HG02943 (cell line): ENCODE measurements around the gene SPAG8.
A peak's percentile ranks its signal among the peaks of the same experiment; 100 is the strongest.

ENCODE experiments used
- ATAC-seq: cut with Tn5 transposase; IDR thresholded peaks from one replicate; pipeline ENCODE4 v1.9.1; 2021; ENCODE audit warnings: mild to moderate bottlenecking, low read depth, moderate library complexity; ENCODE audit not compliant: unreplicated experiment

SPAG8 gene

DNA sequence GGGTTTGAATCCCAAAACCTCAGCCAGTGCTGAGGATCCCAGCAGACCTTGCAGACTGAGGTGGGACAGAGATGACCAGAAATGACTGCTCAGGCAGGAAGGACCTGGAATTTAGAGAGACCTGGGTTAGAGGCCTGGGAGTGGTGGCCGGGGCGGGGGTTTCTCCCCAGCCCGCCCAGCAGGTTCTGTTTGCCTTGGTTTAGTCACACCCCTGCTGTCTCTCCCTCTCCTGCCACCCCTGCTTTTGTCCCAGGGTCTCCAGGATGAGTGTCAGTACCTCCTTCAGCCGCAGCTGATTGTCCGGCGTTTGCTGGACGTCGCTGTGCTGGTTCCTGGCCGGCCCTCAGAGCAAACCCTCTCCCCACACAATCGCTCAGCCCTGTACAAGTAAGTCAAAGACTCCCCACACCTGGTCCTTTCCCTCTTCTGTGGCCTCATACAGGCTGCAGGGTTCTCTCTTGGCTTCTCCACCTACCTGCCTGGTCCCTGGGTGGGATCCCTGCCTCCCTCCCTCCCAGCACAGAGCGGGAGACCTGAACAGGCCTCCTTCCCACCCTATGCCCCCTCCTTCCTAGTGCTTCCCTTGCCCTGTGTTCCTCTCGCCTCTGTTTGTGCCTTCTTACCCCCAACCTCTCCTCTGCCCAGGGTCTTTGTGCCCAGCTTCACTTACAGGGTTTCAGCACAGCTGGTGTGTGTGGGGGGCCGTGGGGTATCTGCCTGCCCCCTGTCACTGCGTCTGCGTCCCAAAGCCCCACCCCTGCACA, 29.0 kb upstream of the SPAG8 start:
- no peak for ATAC-seq

DNA sequence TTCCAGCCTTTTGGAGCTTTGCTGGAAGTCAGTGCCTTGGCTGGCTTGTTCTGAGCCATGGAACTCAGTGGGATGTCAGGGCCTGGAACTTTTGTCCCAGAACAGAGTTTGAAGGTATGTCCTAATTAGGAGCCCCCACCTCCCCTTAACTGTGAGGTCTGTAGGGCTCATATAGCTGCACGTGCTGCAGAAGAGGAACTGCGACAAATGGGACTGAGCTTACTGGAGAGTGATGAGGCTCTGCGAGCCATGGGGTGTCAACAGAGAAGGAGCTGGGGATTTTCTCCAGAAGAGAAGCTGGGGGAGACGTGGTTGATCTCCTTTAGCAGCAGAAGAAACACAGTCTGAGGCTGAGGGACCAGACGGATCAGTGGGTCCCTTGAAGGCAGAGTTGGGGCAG, 27.9 kb upstream of the SPAG8 start:
- ATAC-seq, result no peak

- no peak for ATAC-seq
Observed at GRCh38 chr9:35836595-35836994, 24.5 kb upstream of the SPAG8 start.

GRCh38 chr9:35835766-35836165, 23.7 kb upstream of the SPAG8 start:
- no peak for ATAC-seq

DNA sequence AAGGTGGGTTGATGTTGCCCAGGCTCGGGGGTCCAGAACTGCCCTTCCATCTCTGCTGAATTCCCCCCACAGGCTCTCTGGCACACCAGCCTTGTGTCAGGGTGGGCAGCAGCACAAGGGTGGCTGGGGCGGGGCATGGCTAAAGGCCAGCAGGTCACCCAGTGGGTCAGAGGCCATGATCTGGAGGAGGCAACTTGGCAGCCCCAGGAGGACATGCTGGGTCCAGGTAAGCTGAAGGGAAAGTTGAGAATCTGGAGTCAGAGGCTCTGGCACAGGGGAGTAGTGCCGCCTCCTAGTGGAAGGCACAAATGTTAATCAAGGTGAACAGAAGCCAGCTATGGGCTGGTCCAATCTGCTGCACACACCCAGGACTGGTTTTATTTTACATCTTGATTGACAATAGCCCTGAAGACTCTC, 23.2 kb upstream of the SPAG8 start:
- no peak for ATAC-seq

DNA sequence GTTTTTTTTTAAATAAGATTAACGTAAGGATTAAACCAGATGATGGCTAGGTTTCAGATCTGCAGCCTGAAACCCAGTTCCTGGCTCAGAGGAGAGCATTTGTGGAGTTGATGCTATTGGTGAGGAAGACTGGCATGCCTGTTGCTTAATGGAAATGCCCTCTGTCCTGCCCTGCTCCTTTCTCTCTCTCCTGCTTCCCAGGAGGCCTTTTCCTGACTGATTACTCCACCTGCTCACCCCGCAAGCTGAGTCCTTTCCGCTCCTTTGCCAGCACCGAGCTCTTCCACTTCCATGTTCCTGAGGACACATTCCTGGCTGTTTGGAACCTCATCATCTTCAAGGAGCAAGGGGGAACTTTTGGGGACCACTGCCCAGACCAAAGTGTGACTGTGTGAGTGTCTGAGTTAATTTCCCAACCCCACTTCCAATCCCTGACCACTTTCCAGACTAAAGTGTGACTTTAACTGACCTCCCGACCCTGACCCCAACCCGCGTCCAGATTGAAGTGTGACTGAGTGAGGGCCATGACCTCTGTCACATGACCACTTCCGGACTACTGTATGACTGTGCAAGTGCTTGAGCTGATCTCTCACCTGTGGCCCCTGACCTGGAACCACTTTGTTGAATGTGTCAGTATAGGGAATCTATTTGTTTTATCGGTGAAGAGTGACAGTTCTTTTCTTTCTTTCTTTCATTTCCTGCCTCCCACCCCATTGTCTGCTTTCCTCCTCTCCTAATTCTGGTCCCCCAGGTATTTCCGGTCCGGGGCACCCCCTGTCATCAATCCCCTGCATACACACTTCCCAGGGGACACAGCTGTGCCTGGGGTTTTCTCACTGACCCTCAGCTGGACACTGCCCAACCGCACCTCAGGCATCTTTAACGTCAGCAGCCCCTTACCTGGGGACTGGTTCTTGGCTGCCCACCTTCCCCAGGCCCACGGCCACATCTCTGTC, 22.5 kb upstream of the SPAG8 start:
- no peak for ATAC-seq

DNA sequence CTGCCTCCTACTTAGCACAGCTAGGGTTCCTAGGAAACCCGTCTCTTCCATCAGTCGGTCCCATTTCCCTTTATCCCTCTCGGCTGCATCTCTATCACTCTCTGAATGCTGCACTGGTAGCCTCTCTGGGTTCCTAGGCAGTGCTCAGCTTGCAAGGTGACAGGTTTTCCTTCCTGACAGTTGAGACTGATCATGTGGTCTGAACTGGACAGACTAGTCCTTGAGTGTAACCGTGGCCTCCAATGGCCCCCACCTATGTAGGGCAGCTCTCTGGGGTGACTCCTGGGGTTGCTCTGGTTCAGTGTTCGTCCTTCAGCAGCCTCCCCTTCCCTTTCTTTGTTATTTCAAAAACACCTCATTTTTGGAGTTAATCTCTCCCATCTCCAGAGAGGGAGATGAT, 20.8 kb upstream of the SPAG8 start:
- ATAC-seq, result no peak

DNA sequence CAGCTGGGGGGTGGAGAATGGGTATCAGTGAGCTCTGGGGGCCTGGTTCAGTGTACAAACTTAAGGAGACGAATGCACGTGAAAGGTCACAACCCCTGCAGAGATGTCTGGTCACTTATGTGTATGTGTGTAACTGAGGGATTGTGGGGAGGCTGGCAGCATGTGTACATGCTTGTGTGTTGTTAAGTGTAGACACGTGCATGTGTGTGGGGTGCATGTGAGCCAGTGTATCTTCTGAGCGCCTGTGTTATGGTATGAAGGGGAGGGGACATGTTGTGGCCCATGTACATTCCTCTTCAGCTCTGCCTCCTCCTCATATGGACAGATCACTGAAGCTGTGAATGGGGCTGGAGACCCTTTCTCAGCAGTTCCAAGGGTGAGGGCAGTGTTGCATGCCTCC, 19.0 kb upstream of the SPAG8 start:
- ATAC-seq, result no peak

- no peak for ATAC-seq
Observed at GRCh38 chr9:35829764-35830096, 17.7 kb upstream of the SPAG8 start.

GRCh38 chr9:35829084-35829763, 17.2 kb upstream of the SPAG8 start, which contains the start of gene TMEM8B:
TSS of gene TMEM8B (plus strand) at chr9:35829228. CDS start at chr9:35829448, 220 bp downstream.
- ATAC-seq, result peak; percentile 80

GRCh38 chr9:35828716-35829083, 16.6 kb upstream of the SPAG8 start, which contains the start of gene FAM221B:
TSS of gene FAM221B (minus strand) at chr9:35828732. CDS start at chr9:35826161, 2,571 bp downstream.
- ATAC-seq, result no peak

DNA sequence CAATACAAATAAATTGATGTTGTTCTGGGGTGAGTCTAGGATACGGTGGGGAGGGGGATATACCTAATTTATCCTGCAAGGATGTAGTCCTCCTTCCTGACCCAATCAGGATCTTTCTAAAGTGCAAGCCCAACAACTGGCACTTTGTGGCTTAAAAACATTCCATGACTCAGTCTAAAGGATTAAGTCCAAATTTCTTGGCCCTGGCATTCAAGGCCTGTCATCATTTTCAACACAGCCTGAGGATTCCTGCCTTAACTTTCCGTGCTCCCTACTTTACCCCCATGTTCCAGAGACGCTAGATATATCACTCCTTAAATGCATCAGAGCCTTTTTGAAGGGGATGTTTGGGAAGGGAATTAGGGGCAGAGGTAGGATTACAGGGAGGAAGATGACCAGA, 15.4 kb upstream of the SPAG8 start:
- ATAC-seq, result no peak

GRCh38 chr9:35826071-35826701, 14.1 kb upstream of the SPAG8 start:
- no peak for ATAC-seq

- ATAC-seq, result no peak
Observed at GRCh38 chr9:35822926-35823325, 10.9 kb upstream of the SPAG8 start.

GRCh38 chr9:35820076-35820475, 8.0 kb upstream of the SPAG8 start:
- no peak for ATAC-seq

GRCh38 chr9:35818341-35818740, 6.3 kb upstream of the SPAG8 start:
- ATAC-seq, result no peak

GRCh38 chr9:35816708-35817107, 4.6 kb upstream of the SPAG8 start:
- no peak for ATAC-seq

DNA sequence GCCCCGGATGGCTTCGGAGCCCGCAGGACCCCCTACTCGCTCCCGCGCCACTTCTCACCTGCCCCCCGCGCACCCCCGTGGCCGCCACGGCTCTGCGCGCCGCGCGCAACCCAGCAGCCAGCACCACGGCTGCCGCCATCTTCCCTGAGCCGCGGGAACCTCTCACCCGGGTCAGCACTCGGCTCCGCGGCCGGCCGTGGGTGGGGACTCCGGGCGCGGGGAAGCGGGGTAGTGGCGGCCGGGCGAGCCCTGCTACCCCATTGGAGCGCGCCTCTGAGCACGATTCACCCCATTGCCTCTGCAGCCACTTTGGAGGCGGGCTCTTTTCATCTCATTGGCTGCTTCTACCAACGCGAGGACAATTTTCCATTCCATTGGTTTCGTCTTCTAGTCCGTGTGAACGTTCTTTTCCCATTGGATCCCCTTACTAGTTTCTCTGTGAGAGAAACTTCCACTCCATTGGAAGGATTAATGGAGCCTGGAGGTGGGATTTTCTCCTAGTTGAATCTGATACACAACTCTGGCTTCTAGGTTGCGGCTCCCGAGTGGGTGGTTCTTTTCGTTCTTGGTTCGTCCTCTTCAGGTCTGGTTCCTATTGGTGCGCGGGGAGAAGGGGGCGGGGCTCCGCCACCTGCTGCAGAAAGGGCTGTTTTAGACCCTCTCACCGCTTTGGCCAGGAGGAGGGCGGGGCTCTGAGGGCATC, 2.9 kb upstream of the SPAG8 start, which contains the start of gene HINT2:
Gene HINT2, minus strand, starts transcription at position 202 of the 703 bp plus-strand sequence. Its CDS starts 63 bp downstream, at position 139.
- ATAC-seq, result peak; percentile 67

DNA sequence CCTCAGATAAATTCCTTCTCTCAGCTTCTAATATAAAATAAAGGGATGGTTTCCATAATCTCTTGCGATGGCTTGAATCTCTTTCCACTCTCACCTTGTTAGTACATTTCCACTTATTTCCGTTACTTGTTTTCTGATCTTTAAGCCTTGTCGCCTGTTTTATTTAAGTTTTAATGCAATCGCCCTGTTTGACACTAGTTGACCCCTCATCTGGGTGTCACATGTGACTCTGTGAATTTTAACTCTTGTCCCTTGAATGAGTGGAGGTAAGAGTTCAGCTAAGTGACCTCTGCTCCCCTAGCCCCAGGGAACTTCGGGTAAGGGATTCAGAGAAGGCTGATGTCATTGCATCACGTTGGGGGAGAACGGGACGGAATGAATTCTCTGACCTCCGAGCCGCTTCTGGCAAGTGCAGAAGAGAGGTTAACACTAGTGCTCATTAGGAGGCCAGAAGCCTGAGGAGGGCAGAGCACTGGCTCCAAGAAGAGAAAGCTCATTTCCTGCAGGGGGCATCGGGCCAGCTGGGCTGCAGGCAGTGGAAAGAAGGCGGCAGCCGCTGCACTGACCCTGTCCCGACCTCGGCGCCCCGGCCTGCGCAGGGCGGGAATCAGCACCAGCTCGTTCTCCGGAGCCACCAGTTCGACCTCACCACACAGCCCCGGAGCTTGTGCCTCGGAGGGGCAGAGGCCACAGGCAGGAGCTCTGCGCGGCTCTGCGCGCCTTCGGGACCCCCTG, 2.2 kb upstream of the SPAG8 start:
- peak; percentile 29 for ATAC-seq
